ENCODE results near the gene GSAP. TPM values are rescaled to one million over a fixed set of nuclear protein-coding genes. Genes with fewer than 3 reads are reported as not detected.
A peak's percentile ranks its signal among the peaks of the same experiment; 100 is the strongest.

Gene GSAP
- polyA plus RNA-seq, 3 donors, result 8.2 to 10.7 (median 10.3) TPM

- no peak for DNase-seq (ENCODE audit: low read depth in 3 of 3, low spot score in 2 of 3)
These were observed 7.0 kb downstream of the GSAP start for GRCh38 chr7:77409005-77409738.

GRCh38 chr7:77407906-77408305, 8.2 kb downstream of the GSAP start:
- DNase-seq (ENCODE audit: low read depth in 3 of 3, low spot score in 2 of 3), result no peak

- DNase-seq (ENCODE audit: low read depth in 3 of 3, low spot score in 2 of 3), result no peak
These were observed 9.7 kb downstream of the GSAP start for GRCh38 chr7:77406421-77406820.

GRCh38 chr7:77404641-77405040, 11.5 kb downstream of the GSAP start:
- DNase-seq (ENCODE audit: low read depth in 3 of 3, low spot score in 2 of 3), result no peak

GRCh38 chr7:77403957-77404356, 12.2 kb downstream of the GSAP start:
- DNase-seq (ENCODE audit: low read depth in 3 of 3, low spot score in 2 of 3), result no peak

GRCh38 chr7:77402818-77403217, 13.3 kb downstream of the GSAP start:
- DNase-seq (ENCODE audit: low read depth in 3 of 3, low spot score in 2 of 3), result no peak

GRCh38 chr7:77401002-77401401, 15.1 kb downstream of the GSAP start:
- no peak for DNase-seq (ENCODE audit: low read depth in 3 of 3, low spot score in 2 of 3)

- DNase-seq (ENCODE audit: low read depth in 3 of 3, low spot score in 2 of 3), result no peak
These were observed 16.3 kb downstream of the GSAP start for GRCh38 chr7:77399816-77400215.

GRCh38 chr7:77396894-77397547, 19.1 kb downstream of the GSAP start:
- DNase-seq (ENCODE audit: low read depth in 3 of 3, low spot score in 2 of 3), result no peak

- peak in 1 of 3 donors; percentile 32 for DNase-seq (ENCODE audit: low read depth in 3 of 3, low spot score in 2 of 3)
These were observed 20.5 kb downstream of the GSAP start for GRCh38 chr7:77395626-77396025.

- no peak for DNase-seq (ENCODE audit: low read depth in 3 of 3, low spot score in 2 of 3)
These were observed 22.2 kb downstream of the GSAP start for GRCh38 chr7:77393954-77394353.

- DNase-seq (ENCODE audit: low read depth in 3 of 3, low spot score in 2 of 3), result no peak
These were observed 22.9 kb downstream of the GSAP start for GRCh38 chr7:77393261-77393660.

- no peak for DNase-seq (ENCODE audit: low read depth in 3 of 3, low spot score in 2 of 3)
These were observed 24.9 kb downstream of the GSAP start for GRCh38 chr7:77391230-77391629.

- no peak for DNase-seq (ENCODE audit: low read depth in 3 of 3, low spot score in 2 of 3)
These were observed 28.0 kb downstream of the GSAP start for GRCh38 chr7:77388055-77388641.

- no peak for DNase-seq (ENCODE audit: low read depth in 3 of 3, low spot score in 2 of 3)
These were observed 29.9 kb downstream of the GSAP start for GRCh38 chr7:77386165-77386822.

- DNase-seq (ENCODE audit: low read depth in 3 of 3, low spot score in 2 of 3), result no peak
These were observed 32.8 kb downstream of the GSAP start for GRCh38 chr7:77383333-77383740.

GRCh38 chr7:77382532-77382931, 33.6 kb downstream of the GSAP start:
- no peak for DNase-seq (ENCODE audit: low read depth in 3 of 3, low spot score in 2 of 3)

- DNase-seq (ENCODE audit: low read depth in 3 of 3, low spot score in 2 of 3), result no peak
These were observed 37.6 kb downstream of the GSAP start for GRCh38 chr7:77378584-77378983.

GRCh38 chr7:77370606-77371005, 45.5 kb downstream of the GSAP start:
- DNase-seq (ENCODE audit: low read depth in 3 of 3, low spot score in 2 of 3), result no peak

- no peak for DNase-seq (ENCODE audit: low read depth in 3 of 3, low spot score in 2 of 3)
These were observed 47.2 kb downstream of the GSAP start for GRCh38 chr7:77368974-77369373.

- no peak for DNase-seq (ENCODE audit: low read depth in 3 of 3, low spot score in 2 of 3)
These were observed 48.2 kb downstream of the GSAP start for GRCh38 chr7:77367976-77368375.
